HFFc6 (cell line): ENCODE measurements around the gene TOR1A. TPM values are rescaled to one million over a fixed set of nuclear protein-coding genes. Genes with fewer than 3 reads are reported as not detected.
"Not testable (repeated sequence)": the region's sequence is repeated elsewhere in the genome, so short reads cannot be mapped to it uniquely, and the experiment has no call there.

Experiments
- DNase-seq: peaks from one replicate; pipeline ENCODE4 v3.0.0-alpha.2; 2018
- H3K27ac Mint-ChIP-seq: 2 replicates; pipeline ENCODE4 v1.8.0; 2020; ENCODE audit warnings: mild to moderate bottlenecking, mixed read lengths
- H3K27me3 Mint-ChIP-seq: 2 replicates; pipeline ENCODE4 v1.8.0; 2021; ENCODE audit warnings: mild to moderate bottlenecking, moderate library complexity, mixed read lengths; ENCODE audit not compliant: insufficient read depth
- H3K36me3 Mint-ChIP-seq: 2 replicates; pipeline ENCODE4 v1.8.0; 2021; ENCODE audit warnings: low read depth, mixed read lengths
- H3K4me1 Mint-ChIP-seq: 2 replicates; pipeline ENCODE4 v1.8.0; 2020; ENCODE audit warnings: low read depth, mixed read lengths
- H3K4me3 Mint-ChIP-seq: 2 replicates; pipeline ENCODE4 v1.8.0; 2020; ENCODE audit warnings: mild to moderate bottlenecking, moderate library complexity, mixed read lengths
- H3K9me3 Mint-ChIP-seq: 2 replicates; pipeline ENCODE4 v1.8.0; 2020; ENCODE audit warnings: mild to moderate bottlenecking, mixed read lengths
- CTCF ChIP-seq: fragments of 200-600 bp; sonication (generic); IDR thresholded peaks from 2 replicates; pipeline ENCODE4 v1.5.0; 2021; ENCODE audit warnings: antibody characterized with exemption, mild to moderate bottlenecking
- total RNA-seq, 6 experiments: library from RNA; stranded (reverse); fragmentation: NEBNext Ultra II Directional; extraction: Animal tissue kit (Norgen Biotek cat#: 25700); gene quantifications; 2 replicates in 1 of 6; 3 replicates in 5 of 6; pipeline ENCODE4 v1.2.3, GENCODE V29; 2021

The TOR1A gene
- total RNA-seq, 6 experiments from 2014 or later = 59.1 to 70.5 (median 67.1) TPM

GRCh38 chr9:129778469-129778868, 45.5 kb downstream of the TOR1A start:
- Mint-ChIP-seq H3K27ac (no peak overlapping the region), H3K4me1 (peaks cover 45% of the 10 kb centered on the region), H3K9me3 (no peaks in the 10 kb centered on the region), H3K36me3 (no peaks in the 10 kb centered on the region), H3K4me3 (no peak overlapping the region), H3K27me3 (peaks cover 1% of the 10 kb centered on the region; the same call in 1 of the 2 replicates)
- no peak for DNase-seq
- no peak for TF ChIP-seq CTCF

- TF ChIP-seq CTCF = no peak
- H3K9me3 Mint-ChIP-seq = no peaks in the 10 kb centered on the region
- H3K4me1 Mint-ChIP-seq = peaks cover 48% of the 10 kb centered on the region
- DNase-seq = no peak
- no peaks in the 10 kb centered on the region for H3K36me3 Mint-ChIP-seq
- peak overlapping the region; percentile 80 for H3K27ac Mint-ChIP-seq
- H3K4me3 Mint-ChIP-seq = peak overlapping the region; percentile 63
- H3K27me3 Mint-ChIP-seq = peaks cover 1% of the 10 kb centered on the region; the same call in 1 of the 2 replicates
Measured at GRCh38 chr9:129777769-129778130, 46.2 kb downstream of the TOR1A start.

- Mint-ChIP-seq H3K9me3 (no peaks in the 10 kb centered on the region), H3K4me1 (peaks cover 45% of the 10 kb centered on the region), H3K36me3 (no peaks in the 10 kb centered on the region), H3K4me3 (peak overlapping the region; percentile 63), H3K27me3 (peaks cover 1% of the 10 kb centered on the region; the same call in 1 of the 2 replicates), H3K27ac (peak overlapping the region; percentile 80)
- no peak for TF ChIP-seq CTCF
- peak; percentile 98 for DNase-seq
Measured at GRCh38 chr9:129776938-129777768, 46.8 kb downstream of the TOR1A start.

- peak; percentile 21 for DNase-seq
- Mint-ChIP-seq H3K36me3 (no peaks in the 10 kb centered on the region), H3K4me3 (peak overlapping the region; percentile 63), H3K9me3 (no peaks in the 10 kb centered on the region), H3K27ac (peak overlapping the region; percentile 80), H3K27me3 (peaks cover 1% of the 10 kb centered on the region; the same call in 1 of the 2 replicates), H3K4me1 (peaks cover 40% of the 10 kb centered on the region)
- TF ChIP-seq CTCF = no peak
Measured at GRCh38 chr9:129776566-129776937, 47.4 kb downstream of the TOR1A start.

GRCh38 chr9:129776096-129776495, 47.8 kb downstream of the TOR1A start:
- not testable (repeated sequence) for H3K36me3 Mint-ChIP-seq, DNase-seq, H3K9me3 Mint-ChIP-seq, H3K27me3 Mint-ChIP-seq, H3K4me3 Mint-ChIP-seq
- H3K27ac Mint-ChIP-seq = peak overlapping the region; percentile 80
- H3K4me1 Mint-ChIP-seq = peaks cover 40% of the 10 kb centered on the region

GRCh38 chr9:129775448-129775798, 48.5 kb downstream of the TOR1A start:
- H3K4me3 Mint-ChIP-seq = no peak overlapping the region
- H3K27ac Mint-ChIP-seq = no peak overlapping the region
- no peak for TF ChIP-seq CTCF
- DNase-seq = no peak
- no peaks in the 10 kb centered on the region for H3K9me3 Mint-ChIP-seq
- no peaks in the 10 kb centered on the region for H3K36me3 Mint-ChIP-seq
- peaks cover 40% of the 10 kb centered on the region for H3K4me1 Mint-ChIP-seq
- H3K27me3 Mint-ChIP-seq = peaks cover 1% of the 10 kb centered on the region; the same call in 1 of the 2 replicates
